ENCODE measurements around the gene SSC5D. TPM values are rescaled to one million over a fixed set of nuclear protein-coding genes. Genes with fewer than 3 reads are reported as not detected.
A peak's percentile ranks its signal among the peaks of the same experiment; 100 is the strongest.

Gene SSC5D
- total RNA-seq, 2 experiments from 2014 or later: 0.50 to 2.7 TPM

- ChIA-PET POLR2A (interaction anchor here (0.6 kb wide), 1 partner anchor 257 kb away, joined by 5 read pairs; no protein-coding TSS in a partner anchor), CTCF (ENCODE audit: unreplicated experiment) (no interaction called here)
- no peak for TF ChIP-seq CTCF (conservative IDR thresholded peaks at IDR 0.05; ENCODE audit: low read length)
- no peak for TF ChIP-seq EZH2phosphoT487 (IDR thresholded peaks at IDR 0.05; ENCODE audit: borderline replicate concordance, low read depth, low read length)
- H3K4me3 ChIP-seq (ENCODE audit: low read depth, low read length, poor library complexity, severe bottlenecking): no peak overlapping the region
- no peaks in the 10 kb centered on the region for H3K4me1 ChIP-seq (ENCODE audit: insufficient read depth, low read length, poor library complexity, severe bottlenecking)
- no peaks in the 10 kb centered on the region for H3K9me2 ChIP-seq (ENCODE audit: insufficient read depth, low read length)
- no peak overlapping the region for H2AFZ ChIP-seq (ENCODE audit: low read length)
- H3K9me3 ChIP-seq (ENCODE audit: low read length): no peaks in the 10 kb centered on the region
- H4K20me1 ChIP-seq (ENCODE audit: insufficient read depth, low read length): no peaks in the 10 kb centered on the region
- no TSS peak for BruUV-seq (replicated peaks)
- no peaks in the 10 kb centered on the region for H3K79me2 ChIP-seq (ENCODE audit: insufficient read depth, low read depth, low read length)
- no peak overlapping the region for H3K27ac ChIP-seq (ENCODE audit: low read depth, low read length, poor library complexity, severe bottlenecking)
- no peak for DNase-seq (ENCODE audit: low spot score)
- H3K36me3 ChIP-seq (ENCODE audit: insufficient read depth, low read length): peaks cover 10% of the 10 kb centered on the region
- no peak overlapping the region for H3K4me2 ChIP-seq (ENCODE audit: low read length)
- intact Hi-C loops (cut with micrococcal nuclease; ENCODE audit: unreplicated experiment): no loop called here
These were observed 38.8 kb upstream of the SSC5D start for GRCh38 chr19:55449469-55449868.

- ChIA-PET CTCF (ENCODE audit: unreplicated experiment) (no interaction called here), POLR2A (no interaction called here)
- no peak for TF ChIP-seq EZH2phosphoT487 (IDR thresholded peaks at IDR 0.05; ENCODE audit: borderline replicate concordance, low read depth, low read length)
- no peak for TF ChIP-seq CTCF (conservative IDR thresholded peaks at IDR 0.05; ENCODE audit: low read length)
- Histone ChIP-seq H3K36me3 (ENCODE audit: insufficient read depth, low read length) (peaks cover 15% of the 10 kb centered on the region), H3K4me2 (ENCODE audit: low read length) (peak overlapping the region; percentile 16; the same call in 1 of the 2 replicates), H3K4me1 (ENCODE audit: insufficient read depth, low read length, poor library complexity, severe bottlenecking) (no peaks in the 10 kb centered on the region), H3K9me3 (ENCODE audit: low read length) (no peaks in the 10 kb centered on the region), H2AFZ (ENCODE audit: low read length) (no peak overlapping the region), H3K79me2 (ENCODE audit: insufficient read depth, low read depth, low read length) (no peaks in the 10 kb centered on the region), H3K4me3 (ENCODE audit: low read depth, low read length, poor library complexity, severe bottlenecking) (no peak overlapping the region), H3K9me2 (ENCODE audit: insufficient read depth, low read length) (no peaks in the 10 kb centered on the region), H3K27ac (ENCODE audit: low read depth, low read length, poor library complexity, severe bottlenecking) (no peak overlapping the region), H4K20me1 (ENCODE audit: insufficient read depth, low read length) (no peaks in the 10 kb centered on the region)
- intact Hi-C loops (cut with micrococcal nuclease; ENCODE audit: unreplicated experiment): no loop called here
- DNase-seq (ENCODE audit: low spot score): no peak
- BruUV-seq (replicated peaks): no TSS peak
These were observed 36.9 kb upstream of the SSC5D start for GRCh38 chr19:55451163-55451964.

Data from OCI-LY7 (cell line).